Bronchial epithelial cell (primary cell): ENCODE measurements around the gene CCDC159. TPM values are rescaled to one million over a fixed set of nuclear protein-coding genes. Genes with fewer than 3 reads are reported as not detected.

Source experiments
- DNase-seq: peaks from one replicate; pipeline ENCODE4 v3.0.0-alpha.2; 2010; ENCODE audit warnings: low read depth
- FAIRE-seq: peaks from 2 replicates; lab custom pipeline; 2011; peaks lifted over from hg19 to GRCh38; lab: Jason Lieb, UNC
- H3K27me3 ChIP-seq: 2 replicates; pipeline ENCODE4 v1.5.1; 2011; ENCODE audit warnings: low read length; ENCODE audit not compliant: control insufficient read depth, insufficient read depth
- H3K36me3 ChIP-seq: 2 replicates; pipeline ENCODE4 v1.5.1; 2011; ENCODE audit warnings: low read length; ENCODE audit not compliant: control insufficient read depth, insufficient read depth
- H3K4me3 ChIP-seq: 2 replicates; pipeline ENCODE4 v1.5.1; 2011; ENCODE audit warnings: mild to moderate bottlenecking, low read depth, low read length, control low read depth
- CTCF ChIP-seq: IDR thresholded peaks from 2 replicates; pipeline ENCODE4 v1.5.1; 2011; ENCODE audit warnings: mild to moderate bottlenecking, moderate library complexity, low read length, control low read depth, inconsistent platforms; ENCODE audit not compliant: insufficient read depth, severe bottlenecking
- total RNA-seq: library from RNA; depleted of rRNA; stranded (reverse); fragments of >200 nt; gene quantifications from 2 replicates; pipeline ENCODE4 v1.2.1, GENCODE V29; 2014

The CCDC159 gene
- total RNA-seq, 1 donor from 2014 or later: 7.9 TPM

GRCh38 chr19:11356676-11357550 lies 10.6 kb downstream of the CCDC159 start:
- H3K4me3 ChIP-seq: no peak overlapping the region
- no peak for FAIRE-seq
- DNase-seq: no peak

GRCh38 chr19:11359421-11359820 lies 13.1 kb downstream of the CCDC159 start:
- FAIRE-seq (no peak), DNase-seq (no peak)
- H3K4me3 ChIP-seq: no peak overlapping the region
- H3K27me3 ChIP-seq: no peaks in the 10 kb centered on the region
- TF ChIP-seq CTCF: no peak
- peaks cover 8% of the 10 kb centered on the region for H3K36me3 ChIP-seq

More at GRCh38 chr19:11356676-11357550, 10.6 kb downstream of the CCDC159 start:
- Histone ChIP-seq H3K27me3 (no peaks in the 10 kb centered on the region), H3K36me3 (peaks cover 1% of the 10 kb centered on the region)
- TF ChIP-seq CTCF: no peak

GRCh38 chr19:11361037-11361770 lies 14.9 kb downstream of the CCDC159 start:
- Histone ChIP-seq H3K4me3 (no peak overlapping the region), H3K27me3 (no peaks in the 10 kb centered on the region), H3K36me3 (peaks cover 10% of the 10 kb centered on the region)
- FAIRE-seq (no peak), DNase-seq (peak; percentile 45)
- TF ChIP-seq CTCF: no peak

GRCh38 chr19:11361771-11362731 lies 15.7 kb downstream of the CCDC159 start:
- FAIRE-seq: no peak
- H3K36me3 ChIP-seq: peaks cover 10% of the 10 kb centered on the region
- no peak overlapping the region for H3K4me3 ChIP-seq

More at GRCh38 chr19:11361771-11362731, 15.7 kb downstream of the CCDC159 start:
- no peaks in the 10 kb centered on the region for H3K27me3 ChIP-seq
- TF ChIP-seq CTCF: no peak
- DNase-seq: no peak
